Esophagus muscularis mucosa (tissue), 4 donors: ENCODE measurements around the gene TIGD3. TPM values are rescaled to one million over a fixed set of nuclear protein-coding genes. Genes with fewer than 3 reads are reported as not detected.

Experiments
- DNase-seq: peaks from one replicate; pipeline ENCODE4 v3.0.0-alpha.2; 2017; ENCODE audit errors: extremely low spot score
- H3K27ac ChIP-seq, 4 donors: fragments of 200-600 bp; sonication (generic); replicated peaks in 1 of 4; 1 replicate in 3 of 4; 2 replicates in 1 of 4; pipeline ENCODE4 v1.5.1; 2016 to 2019; ENCODE audit warnings: mild to moderate bottlenecking in 1 of 4
- H3K27me3 ChIP-seq, 4 donors: fragments of 200-600 bp; sonication (generic); one replicate each; pipeline versions ENCODE4 v1.5.1 to v1.6.0; 2016 to 2019
- H3K36me3 ChIP-seq, 4 donors: fragments of 200-600 bp; sonication (generic); one replicate each; pipeline ENCODE4 v1.5.1; 2016 to 2019
- H3K4me1 ChIP-seq, 4 donors: fragments of 200-600 bp; sonication (generic); one replicate each; pipeline ENCODE4 v1.5.1; 2016 to 2019
- H3K4me3 ChIP-seq, 4 donors: fragments of 200-600 bp; sonication (generic); 1 replicate in 2 of 4; 2 replicates in 2 of 4; pipeline ENCODE4 v1.5.1; 2016 to 2019; ENCODE audit warnings: mild to moderate bottlenecking in 4 of 4, moderate library complexity in 1 of 4
- H3K9me3 ChIP-seq, 4 donors: fragments of 200-600 bp; sonication (generic); 1 replicate in 3 of 4; 2 replicates in 1 of 4; pipeline ENCODE4 v1.5.1; 2016 to 2019
- CTCF ChIP-seq, 3 experiments: fragments of 200-600 bp in 2 of 3; fragments of 450-650 bp in 1 of 3; sonication (generic) in 2 of 3; IDR thresholded peaks; one replicate each; pipeline ENCODE4 v1.5.1; 2017 to 2019; ENCODE audit warnings: antibody characterized with exemption in 3 of 3, mild to moderate bottlenecking in 2 of 3, moderate library complexity in 1 of 3
- EP300 ChIP-seq: sonication (generic); formaldehyde crosslinking; IDR thresholded peaks from one replicate; pipeline ENCODE4 v1.6.1; 2017; ENCODE audit warnings: antibody characterized with exemption
- POLR2A ChIP-seq: fragments of 450-650 bp; IDR thresholded peaks from one replicate; pipeline ENCODE4 v1.6.1; 2017; ENCODE audit warnings: antibody characterized with exemption, moderate library complexity, mild to moderate bottlenecking, low read depth
- POLR2AphosphoS5 ChIP-seq, 2 donors: sonication (generic); formaldehyde crosslinking; IDR thresholded peaks; one replicate each; pipeline ENCODE4 v1.6.1; 2017; ENCODE audit warnings: antibody characterized with exemption in 2 of 2
- WGBS: methylation state at CpG from one replicate; pipeline ENCODE4 v1.1.5; 2018; 5-methylcytosine and 5-hydroxymethylcytosine counted together
- intact Hi-C: fragments of 100-400 bp; cut with DNase I; formaldehyde crosslinking; loops from one replicate; pipeline ENCODE4 v1.15.1; 2023
- total RNA-seq, 4 donors: library from RNA; depleted of rRNA; stranded (reverse); fragments of >200 nt; gene quantifications; one replicate each; pipeline versions ENCODE4 v1.1.0 to v1.2.1, GENCODE V29; 2016

Gene TIGD3
- total RNA-seq, 4 donors from 2014 or later, result 0.19 TPM; not detected in 3

GRCh38 chr11:65351511-65351910, 3.0 kb upstream of the TIGD3 start:
- H3K4me3 ChIP-seq, result no peak overlapping the region
- H3K27ac ChIP-seq, result no peak overlapping the region
- no peak for DNase-seq
- H3K27me3 ChIP-seq, result peaks cover 0 to 4% (median 0%) of the 10 kb centered on the region in 4 donors
- 84% methylated on average over 2 of the region's 2 CpGs for WGBS
- TF ChIP-seq POLR2AphosphoS5 (IDR thresholded peaks at IDR 0.05) (no peak), CTCF (IDR thresholded peaks at IDR 0.05) (no peak), EP300 (no peak), POLR2A (no peak)
- H3K36me3 ChIP-seq, result peaks cover 57 to 63% (median 61%) of the 10 kb centered on the region in 4 donors
- H3K4me1 ChIP-seq, result peaks cover 22 to 30% (median 27%) of the 10 kb centered on the region in 4 donors
- H3K9me3 ChIP-seq, result no peaks in the 10 kb centered on the region
- intact Hi-C loops, result no loop called here

GRCh38 chr11:65352783-65353182, 1.8 kb upstream of the TIGD3 start:
- H3K9me3 ChIP-seq, result no peaks in the 10 kb centered on the region
- WGBS, result 66% methylated on average over 3 of the region's 3 CpGs
- H3K27me3 ChIP-seq, result peaks cover 0 to 9% (median 0%) of the 10 kb centered on the region in 4 donors
- no peak for DNase-seq
- TF ChIP-seq EP300 (no peak), POLR2AphosphoS5 (IDR thresholded peaks at IDR 0.05) (no peak), CTCF (IDR thresholded peaks at IDR 0.05) (peak in 2 of 3 experiments; percentile 19 to 36), POLR2A (no peak)
- H3K27ac ChIP-seq, result no peak overlapping the region
- intact Hi-C loops, result no loop called here
- no peak overlapping the region for H3K4me3 ChIP-seq
- peaks cover 27 to 30% (median 27%) of the 10 kb centered on the region in 4 donors for H3K4me1 ChIP-seq
- H3K36me3 ChIP-seq, result peaks cover 46 to 50% (median 49%) of the 10 kb centered on the region in 4 donors

- WGBS, result 72% methylated on average over 7 of the region's 7 CpGs
- Histone ChIP-seq H3K9me3 (no peaks in the 10 kb centered on the region), H3K27me3 (peaks cover 0 to 9% (median 0%) of the 10 kb centered on the region in 4 donors), H3K36me3 (peaks cover 40 to 44% (median 43%) of the 10 kb centered on the region in 4 donors), H3K4me1 (peaks cover 27 to 30% (median 27%) of the 10 kb centered on the region in 4 donors), H3K4me3 (peak overlapping the region in 1 of 4 donors; percentile 87), H3K27ac (peak overlapping the region; percentile 71 to 83 (median 78))
- TF ChIP-seq POLR2A (no peak), POLR2AphosphoS5 (IDR thresholded peaks at IDR 0.05) (no peak), EP300 (no peak), CTCF (IDR thresholded peaks at IDR 0.05) (no peak)
- intact Hi-C loops, result no loop called here
- DNase-seq, result no peak
Observed at GRCh38 chr11:65353376-65353775, 1.2 kb upstream of the TIGD3 start.

- intact Hi-C loops, result no loop called here
- no peak for DNase-seq
- TF ChIP-seq EP300 (no peak), POLR2AphosphoS5 (IDR thresholded peaks at IDR 0.05) (no peak), POLR2A (no peak), CTCF (IDR thresholded peaks at IDR 0.05) (no peak)
- peak overlapping the region; percentile 71 to 83 (median 78) for H3K27ac ChIP-seq
- no peaks in the 10 kb centered on the region for H3K9me3 ChIP-seq
- H3K36me3 ChIP-seq, result peaks cover 35 to 39% (median 38%) of the 10 kb centered on the region in 4 donors
- peaks cover 0 to 9% (median 0%) of the 10 kb centered on the region in 4 donors for H3K27me3 ChIP-seq
- peaks cover 27 to 30% (median 27%) of the 10 kb centered on the region in 4 donors for H3K4me1 ChIP-seq
- H3K4me3 ChIP-seq, result peak overlapping the region; percentile 69 to 87 (median 78)
- 18% methylated on average over 16 of the region's 16 CpGs for WGBS
Observed at GRCh38 chr11:65353900-65354264, 669 bp upstream of the TIGD3 start.
